KG1 (cell line): ENCODE data around the gene ANKRD27.
A peak's percentile ranks its signal among the peaks of the same experiment; 100 is the strongest.
"Not testable (repeated sequence)": the region's sequence is repeated elsewhere in the genome, so short reads cannot be mapped to it uniquely, and the experiment has no call there.

Experiments
- DNase-seq: peaks from one replicate; lab custom pipeline; 2025; lab: John Stamatoyannopoulos, UW

The ANKRD27 gene

GRCh38 chr19:32599736-32600157 lies 75.2 kb downstream of the ANKRD27 start:
- peak; percentile 5 for DNase-seq

- no peak for DNase-seq
Observed at GRCh38 chr19:32599258-32599657, 75.7 kb downstream of the ANKRD27 start.

GRCh38 chr19:32598022-32598421 lies 77.0 kb downstream of the ANKRD27 start:
- no peak for DNase-seq

GRCh38 chr19:32595491-32595890 lies 79.5 kb downstream of the ANKRD27 start:
- DNase-seq: no peak

GRCh38 chr19:32594021-32594420 lies 81.0 kb downstream of the ANKRD27 start:
- no peak for DNase-seq

- not testable (repeated sequence) for DNase-seq
Observed at GRCh38 chr19:32587747-32588504, 87.1 kb downstream of the ANKRD27 start.

GRCh38 chr19:32581705-32582179 lies 93.2 kb downstream of the ANKRD27 start:
- no peak for DNase-seq

- DNase-seq: peak; percentile 84
Observed at GRCh38 chr19:32580901-32581704, 93.9 kb downstream of the ANKRD27 start, which contains the start of gene PDCD5. Gene PDCD5, plus strand, starts transcription at chr19:32581190. Its CDS starts 72 bp downstream, at chr19:32581262.

GRCh38 chr19:32580353-32580900 lies 94.6 kb downstream of the ANKRD27 start:
- no peak for DNase-seq

- no peak for DNase-seq
Observed at GRCh38 chr19:32576790-32577189, 98.2 kb downstream of the ANKRD27 start.

GRCh38 chr19:32573492-32573794 lies 101.5 kb downstream of the ANKRD27 start:
- no peak for DNase-seq

- not testable (repeated sequence) for DNase-seq
Observed at GRCh38 chr19:32572700-32573491, 102.1 kb downstream of the ANKRD27 start.

- not testable (repeated sequence) for DNase-seq
Observed at GRCh38 chr19:32571471-32572075, 103.4 kb downstream of the ANKRD27 start.

GRCh38 chr19:32570081-32570785 lies 104.7 kb downstream of the ANKRD27 start:
- no peak for DNase-seq

GRCh38 chr19:32567486-32567885 lies 107.5 kb downstream of the ANKRD27 start:
- no peak for DNase-seq

GRCh38 chr19:32566246-32566830 lies 108.6 kb downstream of the ANKRD27 start:
- DNase-seq: no peak

- DNase-seq: no peak
Observed at GRCh38 chr19:32563761-32564160, 111.2 kb downstream of the ANKRD27 start.

- no peak for DNase-seq
Observed at GRCh38 chr19:32558607-32559228, 116.3 kb downstream of the ANKRD27 start.

- no peak for DNase-seq
Observed at GRCh38 chr19:32555786-32556185, 119.2 kb downstream of the ANKRD27 start.

- DNase-seq: no peak
Observed at GRCh38 chr19:32550666-32551065, 124.3 kb downstream of the ANKRD27 start.
